Erythroblast (primary cell): ENCODE data around the gene IL22RA2.

ENCODE experiments used
- GATA1 ChIP-seq: IDR thresholded peaks from 2 replicates; pipeline ENCODE4 v1.6.1; 2011; ENCODE audit warnings: low read depth, mild to moderate bottlenecking, control low read depth, low read length, moderate library complexity
- POLR2A ChIP-seq: IDR thresholded peaks from 2 replicates; pipeline ENCODE4 v1.6.1; 2011; ENCODE audit warnings: mild to moderate bottlenecking, low read length

- TF ChIP-seq POLR2A, result no peak
- TF ChIP-seq GATA1, result no peak
Measured at GRCh38 chr6:137175157-137175867, 1.9 kb upstream of the IL22RA2 start.
